ENCODE measurements around the gene SMIM36. TPM values are rescaled to one million over a fixed set of nuclear protein-coding genes. Genes with fewer than 3 reads are reported as not detected.

SMIM36 gene
- polyA plus RNA-seq, 3 donors, result not detected

- Histone ChIP-seq H3K4me2 (replicated peaks; ENCODE audit: extremely low read depth, low read length, poor library complexity, severe bottlenecking) (no peak overlapping the region), H3K27me3 (ENCODE audit: control insufficient read depth in 2 of 2, insufficient read depth in 2 of 2, low read length in 2 of 2) (peaks cover 0 to 2% of the 10 kb centered on the region in 2 donors), H3K4me3 (replicated peaks in 1 of 3; ENCODE audit: low read depth in 2 of 3, low read length in 3 of 3) (no peak overlapping the region), H3K9me3 (replicated peaks in 1 of 2; ENCODE audit: control insufficient read depth in 1 of 2, insufficient read depth in 1 of 2, low read length in 2 of 2) (no peaks in the 10 kb centered on the region), H3K79me2 (ENCODE audit: insufficient read depth, low read length) (no peaks in the 10 kb centered on the region), H4K20me1 (ENCODE audit: insufficient read depth, low read length) (no peaks in the 10 kb centered on the region), H3K9ac (ENCODE audit: insufficient read depth, low read length, poor library complexity, severe bottlenecking) (no peak overlapping the region), H3K4me1 (ENCODE audit: control insufficient read depth in 1 of 2, insufficient read depth in 2 of 2, low read length in 2 of 2) (peaks cover 12 to 13% of the 10 kb centered on the region in 2 donors), H3K36me3 (replicated peaks in 1 of 2; ENCODE audit: control insufficient read depth in 1 of 2, insufficient read depth in 2 of 2, low read length in 2 of 2) (no peaks in the 10 kb centered on the region), H3K27ac (ENCODE audit: low read depth in 1 of 2, low read length in 2 of 2) (no peak overlapping the region), H2AFZ (ENCODE audit: insufficient read depth, low read depth, low read length, poor library complexity, severe bottlenecking) (no peak overlapping the region)
- Mint-ChIP-seq H3K27me3 (ENCODE audit: low read depth in 3 of 3) (peaks cover 2 to 5% (median 4%) of the 10 kb centered on the region in 3 donors), H3K36me3 (no peaks in the 10 kb centered on the region), H3K4me1 (peaks cover 18% of the 10 kb centered on the region), H3K4me3 (no peak overlapping the region), H3K9me3 (peaks cover 0 to 3% (median 0%) of the 10 kb centered on the region in 7 donors), H3K27ac (no peak overlapping the region)
- DNase-seq, result no peak
- no peak for TF ChIP-seq CTCF (IDR thresholded peaks at IDR 0.05)
- 73% methylated on average over 1 of the region's 4 CpGs for WGBS (ENCODE audit: insufficient coverage)
- intact Hi-C loops (cut with micrococcal nuclease), result no loop called here
Observed at GRCh38 chr17:55435408-55435807, 75.8 kb downstream of the SMIM36 start.

GRCh38 chr17:55434721-55435120 is 76.5 kb downstream of the SMIM36 start:
- no peak overlapping the region for H3K4me3 Mint-ChIP-seq

More at GRCh38 chr17:55434721-55435120, 76.5 kb downstream of the SMIM36 start:
- H3K9ac ChIP-seq (ENCODE audit: insufficient read depth, low read length, poor library complexity, severe bottlenecking), result no peak overlapping the region
- Mint-ChIP-seq H3K27me3 (ENCODE audit: low read depth in 3 of 3) (peaks cover 1 to 5% (median 2%) of the 10 kb centered on the region in 3 donors), H3K27ac (no peak overlapping the region), H3K36me3 (no peaks in the 10 kb centered on the region), H3K9me3 (peaks cover 0 to 3% (median 0%) of the 10 kb centered on the region in 7 donors), H3K4me1 (peaks cover 18% of the 10 kb centered on the region)
- no peaks in the 10 kb centered on the region for H3K9me3 ChIP-seq (replicated peaks in 1 of 2; ENCODE audit: control insufficient read depth in 1 of 2, insufficient read depth in 1 of 2, low read length in 2 of 2)
- no peak overlapping the region for H3K4me3 ChIP-seq (replicated peaks in 1 of 3; ENCODE audit: low read depth in 2 of 3, low read length in 3 of 3)
- H3K79me2 ChIP-seq (ENCODE audit: insufficient read depth, low read length), result no peaks in the 10 kb centered on the region
- intact Hi-C loops (cut with micrococcal nuclease), result no loop called here
- no peaks in the 10 kb centered on the region for H4K20me1 ChIP-seq (ENCODE audit: insufficient read depth, low read length)
- H3K4me1 ChIP-seq (ENCODE audit: control insufficient read depth in 1 of 2, insufficient read depth in 2 of 2, low read length in 2 of 2), result peaks cover 12 to 13% of the 10 kb centered on the region in 2 donors
- WGBS (ENCODE audit: insufficient coverage), result no CpG with 5 or more reads among the region's 1 CpG
- H3K36me3 ChIP-seq (replicated peaks in 1 of 2; ENCODE audit: control insufficient read depth in 1 of 2, insufficient read depth in 2 of 2, low read length in 2 of 2), result no peaks in the 10 kb centered on the region
- H2AFZ ChIP-seq (ENCODE audit: insufficient read depth, low read depth, low read length, poor library complexity, severe bottlenecking), result no peak overlapping the region
- no peak for TF ChIP-seq CTCF (IDR thresholded peaks at IDR 0.05)
- no peak overlapping the region for H3K27ac ChIP-seq (ENCODE audit: low read depth in 1 of 2, low read length in 2 of 2)
- H3K4me2 ChIP-seq (replicated peaks; ENCODE audit: extremely low read depth, low read length, poor library complexity, severe bottlenecking), result no peak overlapping the region
- no peak for DNase-seq
- peaks cover 0 to 2% of the 10 kb centered on the region in 2 donors for H3K27me3 ChIP-seq (ENCODE audit: control insufficient read depth in 2 of 2, insufficient read depth in 2 of 2, low read length in 2 of 2)
